ENCODE measurements around the gene MMP25.

DNA sequence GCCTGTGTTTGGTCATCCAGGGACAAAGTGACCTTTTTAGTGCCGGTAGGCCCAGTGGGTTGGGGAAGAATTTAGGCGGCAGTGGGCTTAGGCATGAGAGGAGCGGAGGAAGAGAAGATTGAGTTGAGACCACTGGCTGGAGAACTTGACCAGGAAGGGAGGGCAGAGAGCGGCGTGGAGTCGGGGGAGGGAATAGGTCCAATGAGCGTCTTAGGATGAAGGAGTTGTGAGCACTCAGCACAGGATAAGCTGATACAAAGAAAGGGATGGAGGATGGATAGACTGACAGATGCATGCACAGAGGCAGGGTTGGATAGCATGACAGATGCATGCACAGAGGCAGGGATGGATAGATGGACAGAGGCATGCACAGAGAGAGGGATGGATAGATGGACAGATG is 27.1 kb downstream of the MMP25 start:
- TF ChIP-seq, protein P1, sequence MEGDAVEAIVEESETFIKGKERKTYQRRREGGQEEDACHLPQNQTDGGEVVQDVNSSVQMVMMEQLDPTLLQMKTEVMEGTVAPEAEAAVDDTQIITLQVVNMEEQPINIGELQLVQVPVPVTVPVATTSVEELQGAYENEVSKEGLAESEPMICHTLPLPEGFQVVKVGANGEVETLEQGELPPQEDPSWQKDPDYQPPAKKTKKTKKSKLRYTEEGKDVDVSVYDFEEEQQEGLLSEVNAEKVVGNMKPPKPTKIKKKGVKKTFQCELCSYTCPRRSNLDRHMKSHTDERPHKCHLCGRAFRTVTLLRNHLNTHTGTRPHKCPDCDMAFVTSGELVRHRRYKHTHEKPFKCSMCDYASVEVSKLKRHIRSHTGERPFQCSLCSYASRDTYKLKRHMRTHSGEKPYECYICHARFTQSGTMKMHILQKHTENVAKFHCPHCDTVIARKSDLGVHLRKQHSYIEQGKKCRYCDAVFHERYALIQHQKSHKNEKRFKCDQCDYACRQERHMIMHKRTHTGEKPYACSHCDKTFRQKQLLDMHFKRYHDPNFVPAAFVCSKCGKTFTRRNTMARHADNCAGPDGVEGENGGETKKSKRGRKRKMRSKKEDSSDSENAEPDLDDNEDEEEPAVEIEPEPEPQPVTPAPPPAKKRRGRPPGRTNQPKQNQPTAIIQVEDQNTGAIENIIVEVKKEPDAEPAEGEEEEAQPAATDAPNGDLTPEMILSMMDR (IDR thresholded peaks at IDR 0.05), result no peak
- TF ChIP-seq POLR2A (IDR thresholded peaks at IDR 0.05), result no peak

Measured in lower leg skin (tissue), 3 donors.